ENCODE measurements around the gene EDEM3. TPM values are rescaled to one million over a fixed set of nuclear protein-coding genes. Genes with fewer than 3 reads are reported as not detected.

The EDEM3 gene
- total RNA-seq, 1 experiment from 2014 or later: 14.0 TPM

DNA sequence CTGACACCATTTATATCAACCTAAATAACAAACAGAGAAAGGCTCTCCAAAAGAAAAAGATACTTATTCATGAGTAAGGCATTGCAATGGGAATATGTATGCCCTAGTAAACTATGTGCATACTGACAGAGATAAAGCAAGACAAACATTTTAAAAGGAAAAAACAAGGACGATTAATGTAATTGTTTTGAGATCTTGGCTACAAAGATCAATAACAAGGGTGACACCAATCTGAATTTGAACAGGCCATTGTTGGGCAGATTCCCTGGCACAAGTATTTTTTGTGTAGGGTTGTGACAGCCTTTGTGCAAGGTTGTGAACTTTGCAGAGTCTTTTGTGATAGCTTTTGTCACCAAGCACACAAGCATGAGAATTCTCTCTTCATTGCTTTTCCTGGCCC lies 85.3 kb downstream of the EDEM3 start:
- peak overlapping the region in 1 of 2 experiments; percentile 63; a peak in 2 of 5 replicates for H3K4me3 Mint-ChIP-seq
- H3K4me1 Mint-ChIP-seq: peaks cover 90 to 94% of the 10 kb centered on the region in 2 experiments
- TF ChIP-seq, protein P1, sequence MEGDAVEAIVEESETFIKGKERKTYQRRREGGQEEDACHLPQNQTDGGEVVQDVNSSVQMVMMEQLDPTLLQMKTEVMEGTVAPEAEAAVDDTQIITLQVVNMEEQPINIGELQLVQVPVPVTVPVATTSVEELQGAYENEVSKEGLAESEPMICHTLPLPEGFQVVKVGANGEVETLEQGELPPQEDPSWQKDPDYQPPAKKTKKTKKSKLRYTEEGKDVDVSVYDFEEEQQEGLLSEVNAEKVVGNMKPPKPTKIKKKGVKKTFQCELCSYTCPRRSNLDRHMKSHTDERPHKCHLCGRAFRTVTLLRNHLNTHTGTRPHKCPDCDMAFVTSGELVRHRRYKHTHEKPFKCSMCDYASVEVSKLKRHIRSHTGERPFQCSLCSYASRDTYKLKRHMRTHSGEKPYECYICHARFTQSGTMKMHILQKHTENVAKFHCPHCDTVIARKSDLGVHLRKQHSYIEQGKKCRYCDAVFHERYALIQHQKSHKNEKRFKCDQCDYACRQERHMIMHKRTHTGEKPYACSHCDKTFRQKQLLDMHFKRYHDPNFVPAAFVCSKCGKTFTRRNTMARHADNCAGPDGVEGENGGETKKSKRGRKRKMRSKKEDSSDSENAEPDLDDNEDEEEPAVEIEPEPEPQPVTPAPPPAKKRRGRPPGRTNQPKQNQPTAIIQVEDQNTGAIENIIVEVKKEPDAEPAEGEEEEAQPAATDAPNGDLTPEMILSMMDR (conservative IDR thresholded peaks at IDR 0.05): no peak

More for the DNA sequence above, 85.3 kb downstream of the EDEM3 start:
- Histone ChIP-seq H3K27me3 (ENCODE audit: insufficient read depth, low read length) (no peaks in the 10 kb centered on the region), H3K4me2 (ENCODE audit: insufficient read depth, insufficient read length, low read length) (peak overlapping the region; percentile 4), H4K91ac (ENCODE audit: insufficient read length, low read depth, low read length) (no peak overlapping the region), H2AK5ac (ENCODE audit: insufficient read length, low read length) (no peak overlapping the region), H3K79me2 (ENCODE audit: insufficient read depth, low read length) (no peaks in the 10 kb centered on the region), H3K79me1 (ENCODE audit: insufficient read depth, low read depth, low read length, poor library complexity, severe bottlenecking) (no peaks in the 10 kb centered on the region), H3K4ac (ENCODE audit: low read depth, low read length) (no peak overlapping the region), H3K4me1 (ENCODE audit: insufficient read depth, low read length) (peaks cover 10% of the 10 kb centered on the region; the same call in 1 of the 2 replicates), H2AFZ (ENCODE audit: low read length) (no peak overlapping the region), H2BK120ac (ENCODE audit: low read depth, low read length, poor library complexity, severe bottlenecking) (no peak overlapping the region), H3K56ac (ENCODE audit: insufficient read length, low read depth, low read length) (no peak overlapping the region), H3K9me3 (ENCODE audit: control insufficient read depth, low read depth, low read length) (no peaks in the 10 kb centered on the region), H2BK12ac (ENCODE audit: insufficient read length, low read depth, low read length) (no peak overlapping the region), H3K9ac (ENCODE audit: extremely low read depth, insufficient read length, low read length) (no peak overlapping the region), H3K23me2 (ENCODE audit: insufficient read length, low read depth, low read length, poor library complexity, severe bottlenecking) (no peaks in the 10 kb centered on the region), H4K5ac (ENCODE audit: insufficient read length, low read depth, low read length) (no peak overlapping the region), H2BK5ac (ENCODE audit: insufficient read length, low read length) (no peak overlapping the region), H4K20me1 (ENCODE audit: control insufficient read depth, insufficient read depth, insufficient read length) (no peaks in the 10 kb centered on the region), H3K18ac (ENCODE audit: insufficient read length, low read depth, low read length) (no peak overlapping the region), H2BK15ac (ENCODE audit: low read depth, low read length) (no peak overlapping the region), H3K23ac (ENCODE audit: insufficient read length, low read depth, low read length) (no peak overlapping the region), H3K14ac (ENCODE audit: insufficient read depth, low read length) (no peak overlapping the region), H3T11ph (ENCODE audit: low read length) (no peak overlapping the region), H4K8ac (replicated peaks; ENCODE audit: insufficient read length, low read depth, low read length) (no peak overlapping the region), H3K27ac (ENCODE audit: insufficient read length, low read depth, low read length) (no peak overlapping the region), H2BK20ac (ENCODE audit: low read depth, low read length, poor library complexity, severe bottlenecking) (no peak overlapping the region)
- WGBS (ENCODE audit: extremely low coverage, insufficient read length, low lambda C conversion rate): no CpG with 5 or more reads among the region's 1 CpG
- H3K9me3 Mint-ChIP-seq: no peaks in the 10 kb centered on the region
- H3K27ac Mint-ChIP-seq: peak overlapping the region; percentile 62 to 97 (median 72)
- DNase-seq: no peak
- H3K27me3 Mint-ChIP-seq (ENCODE audit: low read depth): peaks cover 11% of the 10 kb centered on the region; the same call in 1 of the 2 replicates
- H3K36me3 Mint-ChIP-seq (ENCODE audit: insufficient read depth in 1 of 3, low read depth in 3 of 3): no peaks in the 10 kb centered on the region; a peak in 1 of 7 replicates
